Measurements from ENCODE around the gene GIT2. TPM values are rescaled to one million over a fixed set of nuclear protein-coding genes. Genes with fewer than 3 reads are reported as not detected.

The GIT2 gene
- total and polyA plus RNA-seq, 2 of the 8 experiments (the other 6 are each of a cell fraction or from before 2014, with no cell fraction given): 9.6 to 20.7 TPM

- TF ChIP-seq CHD7 (IDR thresholded peaks at IDR 0.05; ENCODE audit: insufficient replicate concordance, low read length) (no peak), CEBPB (IDR thresholded peaks at IDR 0.05; ENCODE audit: low read depth, low read length) (no peak), POLR2AphosphoS5 (IDR thresholded peaks at IDR 0.05; ENCODE audit: low read depth, low read length) (no peak), CREB1 (IDR thresholded peaks at IDR 0.05) (no peak), MAFK (IDR thresholded peaks at IDR 0.05; ENCODE audit: low read depth, low read length) (no peak), ZNF274 (IDR thresholded peaks at IDR 0.05; ENCODE audit: borderline replicate concordance, extremely low read depth, low read length) (no peak), TAF1 (IDR thresholded peaks at IDR 0.05; ENCODE audit: low read depth, low read length) (no peak), HDAC2 (IDR thresholded peaks at IDR 0.05; ENCODE audit: borderline replicate concordance in 1 of 2, low read depth in 2 of 2, low read length in 2 of 2) (no peak), NANOG (IDR thresholded peaks at IDR 0.05; ENCODE audit: insufficient read depth, low read depth, low read length, poor library complexity, severe bottlenecking) (no peak), CHD2 (IDR thresholded peaks at IDR 0.05; ENCODE audit: low read length) (no peak), BACH1 (IDR thresholded peaks at IDR 0.05; ENCODE audit: low read length) (no peak), EP300 (IDR thresholded peaks at IDR 0.05; ENCODE audit: borderline replicate concordance in 1 of 2, low read depth in 2 of 2, low read length in 2 of 2) (no peak)
Measured at GRCh38 chr12:109931143-109931542, 65.0 kb downstream of the GIT2 start (continued).
